SW480 (cell line): ENCODE results near the gene AAK1.
"Not testable (repeated sequence)": the region's sequence is repeated elsewhere in the genome, so short reads cannot be mapped to it uniquely, and the experiment has no call there.

Source experiments
- DNase-seq: peaks from one replicate; pipeline ENCODE4 v3.0.0-alpha.2; 2016; ENCODE audit warnings: low spot score

Gene AAK1

DNA sequence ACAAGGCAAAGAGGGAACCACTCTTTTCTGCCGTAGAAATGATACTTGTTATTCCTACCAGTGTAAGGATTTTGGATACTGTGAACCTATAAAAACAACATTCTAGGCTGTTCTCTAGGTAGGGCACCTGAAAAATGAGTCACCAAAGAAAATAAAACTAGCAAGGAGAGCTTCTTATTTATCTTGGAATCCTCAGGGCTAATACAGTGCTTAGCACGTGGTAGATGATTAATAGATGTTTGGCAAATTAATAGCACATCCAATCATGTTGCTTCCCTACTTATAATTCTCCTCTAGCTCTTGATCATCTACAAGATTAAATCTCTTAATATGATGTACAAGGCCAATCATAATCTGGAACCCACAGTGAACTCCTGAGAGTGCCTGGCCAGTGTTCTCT lies 73.1 kb downstream of the AAK1 start:
- no peak for DNase-seq

GRCh38 chr2:69567909-69568300 lies 75.6 kb downstream of the AAK1 start:
- DNase-seq = no peak

DNA sequence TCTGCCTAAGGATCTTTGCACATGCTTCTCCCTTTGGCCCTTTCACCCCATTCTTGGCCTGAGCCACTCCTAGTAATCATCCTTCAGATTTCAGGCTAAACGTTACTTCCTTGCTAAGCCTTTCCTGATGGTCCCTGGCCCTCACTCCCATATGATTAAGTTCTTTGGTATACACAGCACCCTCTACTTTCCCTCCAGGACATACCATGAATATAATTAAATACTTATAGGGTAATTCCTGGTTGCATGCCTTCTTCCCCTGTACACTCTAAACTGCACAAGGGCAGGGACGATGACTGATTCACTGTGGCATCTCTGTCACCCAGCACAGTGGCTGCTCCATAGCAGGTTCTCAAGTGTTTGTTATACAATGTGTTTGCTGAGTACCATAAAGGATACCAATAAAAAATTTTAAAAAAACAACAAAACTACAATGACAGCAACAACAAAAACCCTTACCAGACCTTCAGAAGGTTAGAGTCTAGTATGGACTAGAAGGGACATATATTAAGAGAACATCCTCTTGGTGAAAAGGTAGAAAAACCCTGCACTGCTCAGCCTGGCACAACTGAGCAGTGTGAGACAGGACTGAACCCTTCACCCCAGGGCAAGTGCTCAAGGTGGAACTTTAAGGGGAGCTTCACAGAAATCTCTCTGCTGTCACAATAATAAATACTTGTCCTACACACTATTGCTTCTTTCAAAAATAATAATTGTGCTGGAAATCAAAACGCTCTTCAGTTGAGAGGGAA lies 76.2 kb downstream of the AAK1 start:
- peak; percentile 52 for DNase-seq

- DNase-seq = no peak
Measured at GRCh38 chr2:69566669-69567068, 76.9 kb downstream of the AAK1 start.

GRCh38 chr2:69565431-69565839 lies 78.1 kb downstream of the AAK1 start:
- DNase-seq = peak; percentile 39

DNA sequence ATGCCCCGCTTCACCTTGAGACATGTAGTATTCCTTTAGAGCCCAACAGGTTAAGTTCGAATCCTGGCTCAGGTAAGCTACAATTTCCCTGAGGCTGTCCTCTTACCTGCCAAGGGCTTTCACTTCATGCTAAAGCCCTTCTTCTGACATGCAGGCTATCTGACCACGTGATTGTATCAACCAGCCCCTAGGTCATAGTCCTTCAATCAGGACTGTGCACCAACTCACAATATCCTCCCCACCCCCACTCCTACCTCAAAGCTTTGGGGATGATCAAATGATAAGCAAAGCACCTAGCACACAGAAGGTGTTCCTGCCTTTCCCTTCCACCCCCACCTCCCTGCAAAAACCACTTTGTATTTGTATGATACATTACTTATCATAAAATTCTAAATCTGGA lies 78.9 kb downstream of the AAK1 start:
- no peak for DNase-seq

GRCh38 chr2:69563021-69563420 lies 80.5 kb downstream of the AAK1 start:
- no peak for DNase-seq

- DNase-seq = no peak
Measured at GRCh38 chr2:69561101-69561500, 82.4 kb downstream of the AAK1 start.

DNA sequence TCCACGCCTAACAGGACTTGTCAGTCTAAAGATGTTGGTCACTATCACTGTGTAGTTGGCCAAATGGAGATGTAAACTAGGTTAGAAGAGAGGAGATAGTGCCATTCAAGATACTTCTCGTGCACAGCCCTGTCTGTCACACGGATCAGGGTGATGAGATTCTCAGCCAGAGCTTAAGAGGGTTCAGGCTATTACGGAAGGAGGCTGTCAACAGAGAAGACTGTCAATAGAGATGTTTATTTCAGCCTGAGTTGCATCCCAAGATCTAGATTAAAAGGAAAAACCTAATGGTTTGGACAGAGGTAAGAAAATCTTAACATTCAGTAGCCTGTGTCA lies 83.4 kb downstream of the AAK1 start:
- DNase-seq = no peak

GRCh38 chr2:69559442-69560146 lies 83.9 kb downstream of the AAK1 start:
- DNase-seq = peak; percentile 80

GRCh38 chr2:69556008-69556407 lies 87.5 kb downstream of the AAK1 start:
- no peak for DNase-seq

DNA sequence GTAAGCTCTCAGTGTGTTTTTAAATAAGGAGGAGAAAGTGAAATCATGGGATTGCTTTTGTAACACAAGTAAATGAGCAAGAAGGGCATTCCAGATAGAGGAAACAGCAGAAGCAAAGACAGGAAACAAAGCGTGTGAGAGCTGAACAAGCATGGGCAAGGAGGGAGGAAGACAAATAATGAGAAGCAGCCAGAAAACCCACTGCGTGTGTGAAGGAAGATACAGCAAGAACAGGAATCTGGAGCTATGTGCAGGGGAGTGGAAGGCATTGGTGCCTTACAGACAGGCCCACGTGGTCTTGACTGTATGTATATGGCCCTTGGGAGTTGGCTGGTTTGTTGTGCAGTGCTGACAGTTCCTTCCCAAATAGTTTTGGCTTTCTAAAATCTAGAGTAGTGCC lies 88.6 kb downstream of the AAK1 start:
- DNase-seq = no peak

DNA sequence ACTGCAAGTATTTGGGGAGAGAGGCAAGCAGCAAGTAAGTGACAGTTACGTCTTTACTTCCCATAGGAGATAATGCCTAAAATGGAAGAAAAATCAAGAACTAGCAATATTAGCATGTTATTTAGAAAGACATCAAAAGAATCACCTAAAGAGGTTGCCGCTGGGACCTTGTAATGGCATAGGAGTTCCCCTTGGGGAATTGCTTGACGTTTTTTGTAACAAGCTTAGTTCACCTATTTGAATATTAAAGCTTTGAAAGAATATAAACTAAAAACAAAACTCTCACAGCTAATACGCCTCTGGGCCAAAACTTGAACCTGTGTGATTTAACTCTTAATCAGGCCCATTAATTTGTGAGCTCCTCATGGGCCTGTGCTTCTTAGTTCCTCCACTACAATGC lies 89.0 kb downstream of the AAK1 start:
- no peak for DNase-seq

DNA sequence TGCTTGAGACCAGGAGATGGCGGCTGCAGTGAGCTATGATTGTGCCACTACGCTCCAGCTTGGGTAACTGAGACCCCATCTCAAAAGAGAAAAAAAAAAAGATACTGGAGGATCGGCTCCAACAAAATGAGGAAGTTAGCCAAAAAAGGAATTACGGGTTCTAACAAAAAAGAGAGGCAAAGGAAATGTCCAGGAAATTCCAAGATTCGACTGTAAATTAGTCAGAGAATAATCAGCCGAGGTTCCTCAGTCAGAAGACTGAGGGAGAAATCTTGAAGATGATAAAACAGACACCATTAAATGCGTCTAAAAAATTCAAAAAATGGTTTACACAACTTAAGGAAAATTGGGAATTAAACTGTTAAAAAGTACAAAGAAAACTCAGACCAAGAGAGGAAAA lies 89.5 kb downstream of the AAK1 start:
- DNase-seq = no peak

DNA sequence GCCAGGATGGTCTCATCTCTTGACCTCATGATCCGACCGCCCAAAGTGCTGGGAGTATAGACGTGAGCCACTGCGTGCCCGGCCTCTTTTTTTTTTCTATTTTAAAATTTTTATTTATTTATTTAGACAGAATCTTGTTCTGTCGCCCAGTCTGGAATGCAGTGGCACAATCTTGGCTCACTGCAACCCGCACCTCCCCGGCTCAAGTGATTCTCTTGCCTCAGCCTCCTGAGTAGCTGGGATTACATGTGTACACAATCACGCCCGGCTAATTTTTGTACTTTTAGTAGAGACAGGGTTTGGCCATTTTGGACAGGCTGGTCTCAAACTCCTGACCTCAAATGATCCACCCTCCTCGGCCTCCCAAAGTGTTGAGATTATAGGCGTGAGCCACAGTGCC lies 93.0 kb downstream of the AAK1 start:
- not testable (repeated sequence) for DNase-seq

DNA sequence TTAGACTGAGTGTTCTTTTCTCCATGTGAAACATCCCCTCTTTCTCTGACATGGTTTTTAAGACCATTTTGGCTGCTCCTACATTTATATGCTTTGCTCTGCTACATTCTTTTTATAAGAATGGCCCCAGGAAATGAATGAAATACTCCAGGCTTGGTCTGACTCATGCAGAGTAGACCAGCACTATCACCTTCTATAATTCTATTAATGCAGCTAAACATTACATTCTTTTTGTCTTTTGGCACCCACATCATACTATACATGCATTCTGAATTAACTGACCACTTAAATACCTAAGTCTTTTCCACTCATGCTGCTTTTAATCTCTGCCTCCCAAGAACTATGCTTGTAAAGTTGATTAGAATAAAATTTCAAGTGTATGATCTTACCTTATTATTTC lies 94.1 kb downstream of the AAK1 start:
- DNase-seq = no peak

- DNase-seq = no peak
Measured at GRCh38 chr2:69547984-69548715, 95.4 kb downstream of the AAK1 start.

- no peak for DNase-seq
Measured at GRCh38 chr2:69546646-69547045, 96.9 kb downstream of the AAK1 start.

DNA sequence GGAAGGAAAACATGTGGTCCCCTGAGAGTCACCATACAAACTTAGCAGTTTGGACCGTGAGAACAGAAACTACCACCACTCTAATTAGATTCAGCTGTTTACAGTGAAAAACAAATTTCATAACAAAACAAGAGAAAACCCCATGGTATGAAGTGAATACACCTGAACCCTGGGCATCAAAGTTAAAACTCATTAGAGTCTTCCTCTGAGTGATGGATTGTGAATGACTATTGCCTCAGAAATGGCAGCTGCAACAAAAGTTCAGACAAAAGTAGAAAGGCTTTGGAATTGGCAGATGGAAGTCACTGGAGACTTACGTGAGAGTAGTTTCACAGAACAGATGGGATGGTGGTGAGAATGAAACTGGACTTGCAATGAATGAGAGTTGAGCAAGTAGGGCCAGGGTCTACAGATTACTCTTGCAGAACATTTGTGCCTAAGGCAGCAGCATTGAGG lies 98.0 kb downstream of the AAK1 start:
- no peak for DNase-seq

DNA sequence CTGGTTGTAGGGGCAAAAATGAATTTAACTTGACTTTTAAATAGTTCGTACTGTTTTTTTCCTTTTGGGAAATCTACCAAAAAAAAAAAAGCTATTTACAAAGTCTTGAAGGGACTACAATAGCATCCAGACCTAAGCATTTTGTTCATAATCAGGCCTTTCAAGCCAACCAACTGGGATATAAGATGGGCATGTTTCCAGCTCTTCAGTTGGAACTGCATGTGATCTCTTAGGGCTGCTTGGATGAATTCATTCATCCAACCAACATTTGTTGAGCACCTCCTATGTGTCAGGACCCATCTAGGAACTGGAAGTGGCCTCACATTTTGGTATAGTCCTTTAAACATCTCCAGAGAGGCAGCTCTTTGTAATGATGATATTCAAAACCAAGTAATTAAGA lies 98.6 kb downstream of the AAK1 start:
- no peak for DNase-seq

- no peak for DNase-seq
Measured at GRCh38 chr2:69539549-69539908, 104.0 kb downstream of the AAK1 start.

- DNase-seq = peak; percentile 23
Measured at GRCh38 chr2:69538872-69539548, 104.5 kb downstream of the AAK1 start.

DNA sequence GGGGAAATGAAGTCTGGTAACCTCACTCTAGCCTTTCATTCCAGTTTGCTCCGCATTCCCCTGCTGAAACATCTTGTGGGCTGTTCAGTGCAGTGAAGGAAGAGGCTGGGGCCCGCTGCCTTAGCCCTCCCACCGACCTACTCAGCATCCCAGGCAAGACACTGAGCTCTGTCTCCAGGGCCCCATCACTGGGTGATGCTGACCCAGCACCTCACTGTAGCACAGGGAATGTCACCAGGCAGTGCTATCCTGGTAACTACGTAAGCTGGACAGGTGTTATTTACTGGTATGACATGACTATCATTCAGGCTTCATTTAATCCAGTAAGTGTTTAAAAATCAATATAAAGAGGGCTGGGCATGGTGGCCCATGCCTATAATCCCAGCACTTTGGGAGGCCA lies 105.3 kb downstream of the AAK1 start:
- no peak for DNase-seq
